HG03457 (cell line): ENCODE results near the gene PDCD7.
"Not testable (repeated sequence)": the region's sequence is repeated elsewhere in the genome, so short reads cannot be mapped to it uniquely, and the experiment has no call there.

Source experiments
- ATAC-seq: cut with Tn5 transposase; IDR thresholded peaks from one replicate; pipeline ENCODE4 v1.9.1; 2021; ENCODE audit warnings: moderate number of reproducible peaks; ENCODE audit not compliant: unreplicated experiment

The PDCD7 gene

GRCh38 chr15:65133548-65134200 is at the start of gene PDCD7:
PDCD7 (minus strand) TSS chr15:65133808; CDS start chr15:65133781, 27 bp downstream.
- ATAC-seq, result peak; percentile 83

- ATAC-seq, result no peak
Measured at GRCh38 chr15:65182538-65182937, 48.9 kb upstream of the PDCD7 start.

GRCh38 chr15:65181582-65182353 is 48.2 kb upstream of the PDCD7 start:
- not testable (repeated sequence) for ATAC-seq

GRCh38 chr15:65180167-65180566 is 46.6 kb upstream of the PDCD7 start:
- ATAC-seq, result no peak

GRCh38 chr15:65177901-65178300 is 44.3 kb upstream of the PDCD7 start:
- ATAC-seq, result no peak

- ATAC-seq, result no peak
Measured at GRCh38 chr15:65176056-65176455, 42.4 kb upstream of the PDCD7 start.

- ATAC-seq, result no peak
Measured at GRCh38 chr15:65175511-65175910, 41.9 kb upstream of the PDCD7 start.

- ATAC-seq, result no peak
Measured at GRCh38 chr15:65174509-65174908, 40.9 kb upstream of the PDCD7 start.

- ATAC-seq, result no peak
Measured at GRCh38 chr15:65172531-65172930, 38.9 kb upstream of the PDCD7 start.

GRCh38 chr15:65171428-65171827 is 37.8 kb upstream of the PDCD7 start:
- ATAC-seq, result no peak

- no peak for ATAC-seq
Measured at GRCh38 chr15:65165875-65166274, 32.3 kb upstream of the PDCD7 start.

GRCh38 chr15:65164139-65164538 is 30.5 kb upstream of the PDCD7 start:
- no peak for ATAC-seq

- ATAC-seq, result no peak
Measured at GRCh38 chr15:65163041-65163440, 29.4 kb upstream of the PDCD7 start.

- ATAC-seq, result no peak
Measured at GRCh38 chr15:65156692-65157091, 23.1 kb upstream of the PDCD7 start.

GRCh38 chr15:65154720-65155119 is 21.1 kb upstream of the PDCD7 start:
- ATAC-seq, result no peak

GRCh38 chr15:65147902-65148301 is 14.3 kb upstream of the PDCD7 start:
- no peak for ATAC-seq

- no peak for ATAC-seq
Measured at GRCh38 chr15:65146438-65146837, 12.8 kb upstream of the PDCD7 start.

GRCh38 chr15:65138631-65139030 is 5.0 kb upstream of the PDCD7 start:
- ATAC-seq, result not testable (repeated sequence)

GRCh38 chr15:65137893-65138292 is 4.3 kb upstream of the PDCD7 start:
- not testable (repeated sequence) for ATAC-seq

- ATAC-seq, result not testable (repeated sequence)
Measured at GRCh38 chr15:65137089-65137488, 3.5 kb upstream of the PDCD7 start.

GRCh38 chr15:65134538-65134937 is 930 bp upstream of the PDCD7 start:
- no peak for ATAC-seq

- ATAC-seq, result peak; percentile 33
Measured at GRCh38 chr15:65132878-65133547, 595 bp downstream of the PDCD7 start.
